ENCODE data around the gene FRAT2. TPM values are rescaled to one million over a fixed set of nuclear protein-coding genes. Genes with fewer than 3 reads are reported as not detected.

Gene FRAT2
- total RNA-seq, 1 experiment from 2014 or later = 4.7 TPM

DNA sequence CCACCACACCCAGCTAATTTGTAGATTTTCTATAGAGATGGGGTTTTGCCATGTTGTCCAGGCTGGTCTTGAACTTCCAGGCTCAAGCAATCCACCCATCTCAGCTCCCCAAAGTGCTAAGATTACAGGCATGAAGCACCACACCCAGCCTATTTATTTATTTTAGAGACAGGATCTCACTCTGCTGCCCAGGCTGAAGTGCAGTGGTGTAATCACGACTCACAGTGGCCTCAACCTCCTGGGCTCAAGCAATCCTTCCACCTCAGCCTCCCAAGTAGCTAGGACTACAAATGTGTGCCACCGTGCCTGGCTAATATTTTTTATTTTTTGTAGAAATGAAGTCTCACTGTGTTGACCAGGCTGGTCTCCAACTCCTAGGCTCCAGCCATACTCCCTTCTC, 6.9 kb upstream of the FRAT2 start:
- POLR2A ChIA-PET (ENCODE audit: low non-redundant PET) = interaction anchor here (0.5 kb wide), 1 partner anchor 9 kb away, joined by 3 read pairs; no protein-coding TSS in a partner anchor

DNA sequence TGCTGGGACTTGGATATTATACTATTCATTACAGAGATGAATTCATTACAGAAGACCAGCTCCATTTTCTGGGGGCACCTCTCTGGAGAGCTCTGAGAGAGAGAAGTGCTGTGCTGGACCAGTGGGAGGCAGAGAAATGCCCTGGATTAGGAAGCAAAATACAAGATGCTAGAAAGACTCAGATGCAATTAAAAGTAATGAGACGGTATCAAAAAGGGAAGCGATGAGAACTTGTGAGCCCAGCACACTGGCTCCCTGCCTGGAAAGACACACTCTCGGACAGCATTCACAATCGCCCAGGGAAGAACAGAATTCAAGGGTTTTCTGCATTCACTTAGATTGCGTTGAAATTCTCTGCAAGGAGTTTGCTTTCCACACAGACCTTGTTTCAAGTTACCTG, 3.5 kb upstream of the FRAT2 start:
- TF ChIP-seq EZH2 (IDR thresholded peaks at IDR 0.05; ENCODE audit: borderline replicate concordance, low read depth, low read length, poor library complexity, severe bottlenecking) (no peak), CTCF (conservative IDR thresholded peaks at IDR 0.05; ENCODE audit: low read depth, low read length) (no peak)
- POLR2A ChIA-PET (ENCODE audit: low non-redundant PET) = interaction anchor here (0.7 kb wide), 1 partner anchor 766 kb away, joined by 3 read pairs; no protein-coding TSS in a partner anchor

More for the DNA sequence above, 6.9 kb upstream of the FRAT2 start:
- no peaks in the 10 kb centered on the region for H3K9me3 ChIP-seq (ENCODE audit: low read depth, low read length, poor library complexity, severe bottlenecking)
- CTCF ChIA-PET = no interaction called here
- H3K27me3 ChIP-seq (replicated peaks; ENCODE audit: insufficient read depth, low read depth, low read length, poor library complexity) = no peaks in the 10 kb centered on the region
- no peaks in the 10 kb centered on the region for H3K36me3 ChIP-seq (ENCODE audit: insufficient read depth, low read length, poor library complexity, severe bottlenecking)
- no peak for DNase-seq (ENCODE audit: low spot score)
- no peak overlapping the region for H3K4me3 ChIP-seq (ENCODE audit: low read depth, low read length, poor library complexity, severe bottlenecking)
- BruUV-seq (replicated peaks) = no TSS peak
- no peak for TF ChIP-seq CTCF (conservative IDR thresholded peaks at IDR 0.05; ENCODE audit: low read depth, low read length)
- no peak overlapping the region for H3K27ac ChIP-seq (ENCODE audit: low read depth, low read length, poor library complexity, severe bottlenecking)
- intact Hi-C loops (cut with micrococcal nuclease; ENCODE audit: unreplicated experiment) = no loop called here
- H3K4me1 ChIP-seq (ENCODE audit: insufficient read depth, low read length, poor library complexity, severe bottlenecking) = peaks cover 14% of the 10 kb centered on the region

GRCh38 chr10:97336942-97337831, 2.7 kb upstream of the FRAT2 start:
- peak; percentile 26 for DNase-seq (ENCODE audit: low spot score)
- POLR2A ChIA-PET (ENCODE audit: low non-redundant PET) = interaction anchor here (0.7 kb wide), 1 partner anchor 766 kb away, joined by 3 read pairs; no protein-coding TSS in a partner anchor
- intact Hi-C loops (cut with micrococcal nuclease; ENCODE audit: unreplicated experiment) = no loop called here
- no TSS peak for BruUV-seq (replicated peaks)
- Histone ChIP-seq H3K27ac (ENCODE audit: low read depth, low read length, poor library complexity, severe bottlenecking) (no peak overlapping the region), H3K4me3 (ENCODE audit: low read depth, low read length, poor library complexity, severe bottlenecking) (peak overlapping the region; percentile 15), H3K9me3 (ENCODE audit: low read depth, low read length, poor library complexity, severe bottlenecking) (no peaks in the 10 kb centered on the region), H3K4me1 (ENCODE audit: insufficient read depth, low read length, poor library complexity, severe bottlenecking) (peaks cover 18% of the 10 kb centered on the region), H3K27me3 (replicated peaks; ENCODE audit: insufficient read depth, low read depth, low read length, poor library complexity) (no peaks in the 10 kb centered on the region), H3K36me3 (ENCODE audit: insufficient read depth, low read length, poor library complexity, severe bottlenecking) (no peaks in the 10 kb centered on the region)
- CTCF ChIA-PET = no interaction called here
- TF ChIP-seq EZH2 (IDR thresholded peaks at IDR 0.05; ENCODE audit: borderline replicate concordance, low read depth, low read length, poor library complexity, severe bottlenecking) (no peak), CTCF (conservative IDR thresholded peaks at IDR 0.05; ENCODE audit: low read depth, low read length) (no peak)

More for the DNA sequence above, 3.5 kb upstream of the FRAT2 start:
- BruUV-seq (replicated peaks) = no TSS peak
- H3K27me3 ChIP-seq (replicated peaks; ENCODE audit: insufficient read depth, low read depth, low read length, poor library complexity) = no peaks in the 10 kb centered on the region
- intact Hi-C loops (cut with micrococcal nuclease; ENCODE audit: unreplicated experiment) = no loop called here
- CTCF ChIA-PET = no interaction called here
- H3K9me3 ChIP-seq (ENCODE audit: low read depth, low read length, poor library complexity, severe bottlenecking) = no peaks in the 10 kb centered on the region
- H3K36me3 ChIP-seq (ENCODE audit: insufficient read depth, low read length, poor library complexity, severe bottlenecking) = no peaks in the 10 kb centered on the region
- H3K27ac ChIP-seq (ENCODE audit: low read depth, low read length, poor library complexity, severe bottlenecking) = no peak overlapping the region
- DNase-seq (ENCODE audit: low spot score) = no peak
- H3K4me3 ChIP-seq (ENCODE audit: low read depth, low read length, poor library complexity, severe bottlenecking) = no peak overlapping the region
- peaks cover 18% of the 10 kb centered on the region for H3K4me1 ChIP-seq (ENCODE audit: insufficient read depth, low read length, poor library complexity, severe bottlenecking)

Measured in A673 (cell line).